ENCODE data around the gene C5orf15.

GRCh38 chr5:133983674-133984073 lies 15.2 kb upstream of the C5orf15 start:
- no peak for TF ChIP-seq CTCF (conservative IDR thresholded peaks at IDR 0.05; ENCODE audit: low read depth, low read length)
- TF ChIP-seq EZH2 (IDR thresholded peaks at IDR 0.05; ENCODE audit: low read length, unreplicated experiment), result no peak
